HG02981 (cell line): ENCODE measurements around the gene CMBL.
"Not testable (repeated sequence)": the region's sequence is repeated elsewhere in the genome, so short reads cannot be mapped to it uniquely, and the experiment has no call there.

ENCODE experiments used
- ATAC-seq: cut with Tn5 transposase; IDR thresholded peaks from one replicate; pipeline ENCODE4 v1.9.1; 2021; ENCODE audit warnings: mild to moderate bottlenecking, moderate library complexity; ENCODE audit not compliant: unreplicated experiment

The CMBL gene

DNA sequence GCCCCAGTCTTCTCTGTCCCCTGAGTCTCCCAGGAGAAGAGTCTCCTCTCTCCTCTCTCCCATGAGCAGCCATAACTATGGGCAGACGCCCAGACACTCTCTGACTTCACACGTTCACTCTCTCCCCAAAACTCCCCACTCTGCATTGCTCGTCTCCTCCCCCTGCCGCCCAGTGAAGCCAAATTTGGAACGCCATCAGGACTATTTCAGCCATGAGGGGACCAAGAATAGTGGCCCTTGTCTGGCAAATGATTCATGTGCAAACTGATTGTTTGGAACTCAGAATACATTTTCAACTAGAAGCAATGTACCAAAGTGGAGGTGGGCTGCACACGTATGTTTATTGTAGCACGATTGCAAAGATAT lies 20.9 kb downstream of the CMBL start:
- ATAC-seq: no peak

DNA sequence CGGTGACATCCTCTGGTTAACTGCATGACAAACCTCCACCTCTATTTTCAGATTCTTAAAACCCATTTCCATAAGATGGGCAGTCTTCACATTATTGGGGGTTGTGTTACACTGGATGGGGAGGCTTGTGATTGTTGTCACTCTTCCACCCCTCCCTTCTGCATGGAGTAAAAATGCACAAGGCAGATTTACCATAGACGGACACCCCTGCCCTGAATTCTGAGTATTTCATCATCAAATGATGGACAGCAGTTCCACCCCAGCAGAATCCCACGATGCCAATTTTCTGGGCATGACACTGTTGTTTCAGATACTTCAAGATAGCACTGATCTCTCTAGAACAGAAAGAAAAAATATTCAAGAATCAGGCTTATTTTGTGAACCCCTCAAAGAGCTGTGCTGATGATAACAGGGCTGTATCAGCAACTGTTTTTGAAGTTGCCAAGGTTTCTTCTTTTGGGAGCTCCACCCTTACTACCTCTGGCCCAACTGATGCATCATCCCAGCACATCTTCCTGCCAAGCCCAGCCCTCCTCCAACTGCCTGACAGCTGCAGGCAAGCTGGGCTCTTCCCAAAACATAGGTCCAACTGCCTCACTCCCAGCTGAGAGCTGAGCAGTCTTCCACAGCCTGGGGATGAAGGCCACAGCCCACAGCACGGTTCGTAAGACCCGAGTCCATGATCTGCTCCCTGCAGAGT lies 21.4 kb downstream of the CMBL start:
- no peak for ATAC-seq

DNA sequence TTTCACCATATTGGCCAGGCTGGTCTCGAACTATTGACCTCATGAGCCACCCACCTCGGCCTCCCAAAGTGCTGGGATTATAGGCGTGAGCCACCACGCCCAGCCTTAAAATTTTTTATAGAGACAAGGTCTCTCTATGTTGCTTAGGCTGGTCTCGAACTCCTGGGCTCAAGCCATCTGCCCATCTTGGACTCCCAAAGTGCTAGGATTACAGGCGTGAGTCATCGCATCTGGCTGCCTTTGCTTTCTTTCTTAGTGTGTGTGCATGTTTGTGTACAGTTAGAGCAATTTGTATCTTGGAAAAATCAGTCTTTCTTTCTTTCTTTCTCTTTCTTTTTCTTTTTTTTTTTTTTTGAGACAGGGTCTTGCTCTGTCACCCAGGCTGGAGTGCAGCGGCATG lies 22.3 kb downstream of the CMBL start:
- ATAC-seq: not testable (repeated sequence)

- ATAC-seq: peak; percentile 88
Observed at GRCh38 chr5:10283927-10284635, 23.6 kb downstream of the CMBL start.

DNA sequence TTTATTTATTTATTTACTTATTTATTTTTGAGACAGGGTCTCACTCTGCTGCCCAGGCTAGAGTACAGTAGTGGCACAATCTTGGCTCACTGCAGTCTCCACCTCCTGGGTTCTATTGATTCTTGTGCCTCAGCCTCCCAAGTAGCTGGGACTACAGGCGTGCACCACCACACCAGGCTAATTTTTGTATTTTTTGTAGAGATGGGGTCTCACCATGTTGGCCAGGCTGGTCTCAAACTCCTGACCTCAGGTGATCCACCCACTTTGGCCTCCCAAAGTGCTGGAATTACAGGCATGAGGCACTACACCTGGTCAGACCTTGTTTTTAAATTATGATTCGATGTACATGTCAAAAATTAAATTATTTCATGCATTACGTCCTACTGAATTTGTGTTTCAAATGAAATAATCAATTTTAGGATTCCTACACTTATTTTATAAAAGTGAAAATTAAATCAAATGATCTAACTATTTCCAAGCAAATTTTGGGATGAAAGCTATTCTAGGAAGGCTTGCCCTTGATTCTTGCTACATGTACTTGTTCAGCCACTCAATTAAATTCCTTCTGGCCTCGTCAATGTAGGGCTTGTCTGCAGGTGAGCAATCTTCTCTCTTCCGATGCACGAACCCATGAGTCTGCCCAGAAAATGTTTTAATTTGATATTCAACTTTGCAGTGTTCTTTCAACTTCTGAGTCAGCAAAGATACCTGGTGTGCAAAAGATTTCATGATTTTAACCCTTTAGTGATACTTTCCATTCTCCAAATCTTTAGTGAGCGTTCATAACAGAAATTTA lies 27.6 kb downstream of the CMBL start:
- ATAC-seq: no peak

DNA sequence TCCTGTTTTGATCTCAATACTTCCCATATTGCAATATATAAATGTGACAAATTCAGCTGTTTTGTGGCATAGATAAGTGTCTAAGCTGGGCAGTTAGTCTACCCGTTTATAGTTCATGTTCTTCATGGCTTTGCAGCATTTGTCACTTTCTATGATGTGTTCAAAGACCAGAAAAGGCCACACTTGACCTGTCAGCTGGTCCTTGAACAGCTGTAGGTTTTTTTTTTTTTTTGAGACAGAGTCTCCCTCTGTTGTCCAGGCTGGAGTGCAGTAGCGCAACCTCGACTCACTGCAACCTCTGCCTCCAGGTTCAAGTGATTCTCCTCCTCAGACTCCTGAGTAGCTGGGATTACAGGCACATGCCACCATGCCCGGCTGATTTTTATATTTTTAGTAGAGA lies 28.4 kb downstream of the CMBL start:
- no peak for ATAC-seq

GRCh38 chr5:10278658-10279279 lies 28.9 kb downstream of the CMBL start:
- no peak for ATAC-seq

DNA sequence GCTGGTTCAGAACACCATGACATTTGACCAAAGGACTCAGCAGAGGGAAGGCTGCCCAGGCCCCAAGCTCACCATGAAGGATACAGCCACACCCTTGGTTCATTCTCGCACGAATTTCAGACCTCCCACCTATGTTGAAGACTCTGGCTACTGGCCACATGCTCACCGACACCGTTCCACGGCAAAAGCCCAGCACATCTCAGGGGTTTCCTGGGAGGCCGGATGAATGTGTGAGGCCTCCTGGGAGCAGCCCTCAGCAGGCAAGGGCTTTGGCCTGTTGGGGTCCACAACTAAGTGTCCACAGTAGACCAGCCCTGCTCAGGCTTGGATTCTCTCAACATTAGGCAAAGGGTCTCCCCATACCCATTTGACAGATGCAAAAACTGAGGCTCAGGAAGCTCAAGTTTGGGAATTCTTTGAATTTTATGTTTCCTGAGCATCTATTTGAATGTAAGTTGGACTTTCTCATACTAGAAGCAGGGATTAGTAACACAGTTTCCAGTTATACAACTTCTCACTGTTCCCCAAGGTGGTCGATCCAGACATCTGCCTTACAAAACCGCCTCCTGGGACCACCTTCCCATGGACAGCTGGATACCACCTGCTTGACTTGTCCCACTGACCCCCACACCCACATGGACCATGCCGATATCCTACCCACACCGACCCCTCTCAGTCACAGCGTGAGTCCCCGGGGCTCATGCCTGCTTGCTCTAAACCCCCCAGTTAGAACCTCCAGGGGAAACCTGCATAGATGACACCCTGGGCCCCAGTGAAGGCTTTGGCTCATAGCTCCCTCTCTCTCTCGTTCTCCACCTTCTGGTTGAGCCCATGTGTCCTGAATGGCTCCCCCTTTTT lies 29.7 kb downstream of the CMBL start:
- no peak for ATAC-seq

DNA sequence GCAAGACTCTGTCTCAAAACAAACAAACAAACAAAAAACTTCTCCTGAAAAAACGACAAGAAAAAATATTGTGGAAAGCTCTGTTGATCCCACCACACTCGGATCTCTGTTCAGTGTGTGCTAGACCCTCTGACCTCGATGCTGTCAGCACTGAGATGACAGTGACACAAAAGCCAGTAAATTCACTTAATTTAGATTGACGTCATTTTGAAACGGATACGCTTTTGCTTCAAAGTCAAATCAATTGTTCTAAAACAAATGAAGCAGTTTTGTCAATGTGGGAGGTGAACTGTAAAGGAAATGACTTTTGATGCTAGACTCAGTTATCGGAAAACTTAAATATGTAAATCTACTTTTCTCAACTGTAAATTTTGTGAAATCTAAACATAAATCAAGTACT lies 31.0 kb downstream of the CMBL start:
- no peak for ATAC-seq

- no peak for ATAC-seq
Observed at GRCh38 chr5:10275991-10276390, 31.7 kb downstream of the CMBL start.

DNA sequence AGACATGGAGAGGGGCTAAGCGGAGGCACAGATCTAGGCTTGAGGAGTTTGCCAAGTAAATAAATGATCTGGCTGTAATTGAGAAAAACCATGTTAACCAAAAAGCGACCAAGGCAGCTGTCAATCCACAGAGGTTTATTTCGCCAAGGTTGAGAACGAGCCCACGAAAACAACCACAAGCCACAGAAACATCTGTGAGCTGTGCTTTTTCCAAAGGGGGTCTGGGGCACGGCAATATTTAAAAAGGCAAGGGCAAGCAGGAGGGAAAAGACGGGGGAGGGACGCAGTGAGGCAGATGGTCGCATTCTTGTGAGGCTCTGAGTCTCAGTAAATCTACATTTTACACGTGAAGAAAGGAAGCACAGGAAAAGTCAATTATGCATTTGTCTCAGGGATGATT lies 32.2 kb downstream of the CMBL start:
- ATAC-seq: no peak

DNA sequence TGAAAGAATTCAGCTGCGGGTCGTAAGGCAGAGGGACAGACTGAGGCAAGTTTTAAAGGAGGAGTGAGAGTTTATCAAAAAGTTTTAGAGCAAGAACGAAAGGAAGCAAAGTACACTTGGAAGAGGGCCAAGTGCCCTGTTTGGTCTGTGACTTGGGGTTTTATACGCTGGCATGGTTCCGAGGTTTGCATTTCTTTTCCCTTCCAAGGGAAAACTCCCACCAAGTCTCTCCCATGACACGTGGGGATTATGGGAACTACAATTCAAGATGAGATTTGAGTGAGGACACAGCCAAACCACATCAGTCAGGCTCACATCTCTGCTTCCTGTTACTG lies 34.9 kb downstream of the CMBL start:
- not testable (repeated sequence) for ATAC-seq

DNA sequence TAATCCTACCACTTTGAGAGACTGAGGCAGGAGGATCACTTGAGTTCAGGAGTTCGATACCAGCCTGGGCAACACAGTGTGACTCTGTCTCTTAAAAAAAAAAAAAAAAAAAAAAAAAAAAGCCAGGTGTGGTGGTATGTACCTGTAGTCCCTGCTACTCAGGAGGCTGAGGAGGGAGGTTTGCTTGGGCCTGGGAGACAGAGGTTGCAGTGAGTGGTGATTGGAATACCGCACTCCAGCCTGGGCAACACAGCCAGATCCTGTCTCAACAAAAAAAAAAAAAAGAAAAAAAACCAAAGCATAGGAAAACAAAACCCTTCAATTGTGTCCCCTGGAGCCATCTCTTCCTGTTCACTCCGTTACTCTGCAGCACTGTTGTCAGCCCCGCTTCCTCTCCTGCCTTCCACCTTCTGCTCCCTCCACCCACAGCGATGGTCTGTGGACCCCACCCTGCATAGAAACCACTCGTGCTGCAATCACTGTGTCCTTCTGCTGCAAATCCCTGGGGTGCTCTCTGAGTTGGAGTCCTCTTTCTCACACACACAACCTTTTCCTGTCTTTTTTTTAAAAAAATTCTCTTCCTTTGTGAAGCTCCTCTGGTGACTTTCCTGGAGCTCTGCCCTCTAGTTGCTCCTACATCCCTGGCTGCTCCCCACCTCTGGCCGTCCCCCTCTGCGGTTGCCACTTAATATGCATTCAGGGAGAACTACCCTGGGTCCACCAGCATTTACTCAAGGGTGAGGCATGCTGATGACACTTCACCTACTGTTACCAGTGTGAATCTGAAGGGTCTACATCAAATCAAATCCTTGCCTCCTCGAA lies 35.4 kb downstream of the CMBL start:
- no peak for ATAC-seq

- ATAC-seq: no peak
Observed at GRCh38 chr5:10268100-10268499, 39.6 kb downstream of the CMBL start.

- ATAC-seq: no peak
Observed at GRCh38 chr5:10266839-10267238, 40.9 kb downstream of the CMBL start.

DNA sequence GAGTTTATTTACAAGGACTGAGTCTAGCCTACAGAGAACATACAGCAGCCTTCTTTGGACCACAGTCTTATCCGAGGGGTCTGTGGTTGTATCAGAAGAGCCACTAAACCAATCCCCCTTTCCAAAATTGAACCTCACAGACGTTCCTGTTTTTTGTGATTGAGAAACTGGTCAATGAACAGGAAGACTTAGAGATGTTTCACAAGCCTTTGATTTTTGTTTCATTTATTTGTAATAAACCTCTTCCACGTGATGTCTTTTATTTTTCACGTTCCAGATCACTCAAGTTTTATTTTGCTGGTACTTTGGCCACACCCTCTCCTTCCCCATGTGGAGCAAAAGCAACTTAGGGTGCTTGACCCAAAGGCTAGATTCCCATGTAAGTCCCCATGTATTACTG lies 41.6 kb downstream of the CMBL start:
- ATAC-seq: no peak

- no peak for ATAC-seq
Observed at GRCh38 chr5:10265245-10266109, 42.2 kb downstream of the CMBL start.

DNA sequence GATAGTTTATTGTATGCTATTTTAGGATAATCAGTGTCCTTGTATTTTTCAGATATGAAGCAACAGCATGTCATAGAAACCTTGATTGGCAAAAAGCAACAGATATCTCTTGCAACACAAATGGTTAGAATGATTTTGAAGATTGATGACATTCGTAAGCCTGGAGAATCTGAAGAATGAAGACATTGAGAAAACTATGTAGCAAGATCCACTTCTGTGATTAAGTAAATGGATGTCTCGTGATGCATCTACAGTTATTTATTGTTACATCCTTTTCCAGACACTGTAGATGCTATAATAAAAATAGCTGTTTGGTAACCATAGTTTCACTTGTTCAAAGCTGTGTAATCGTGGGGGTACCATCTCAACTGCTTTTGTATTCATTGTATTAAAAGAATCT lies 43.1 kb downstream of the CMBL start:
- ATAC-seq: no peak

- no peak for ATAC-seq
Observed at GRCh38 chr5:10262995-10263394, 44.7 kb downstream of the CMBL start.
